IMR-90 (cell line): ENCODE measurements around the gene PDCD6IP. TPM values are rescaled to one million over a fixed set of nuclear protein-coding genes. Genes with fewer than 3 reads are reported as not detected.

Experiments
- ATAC-seq: fragments of 200-7000 bp; cut with Tn5 transposase; 2 replicates; pipeline ENCODE4 v1.9.1; 2020; ENCODE audit warnings: low read depth, mild to moderate bottlenecking, moderate library complexity
- BruUV-seq: library from RNA; stranded (reverse); fragments of 400-500 nt; replicated peaks from 2 replicates; lab custom pipeline; 2021; lab: Mats Ljungman, UMichigan
- CTCF ChIA-PET: fragments of 300-600 bp; formaldehyde crosslinking; extraction: SDS; loops from one replicate; lab custom pipeline; 2021; ENCODE audit warnings: antibody characterized with exemption; lab: Yijun Ruan, JAX
- POLR2A ChIA-PET: fragments of 300-600 bp; sonication (Branson Sonifier 250); formaldehyde crosslinking; loops from one replicate; lab custom pipeline; 2022; ENCODE audit warnings: antibody characterized with exemption; ENCODE audit not compliant: unreplicated experiment; lab: Charles Lee
- DNase-seq: peaks from one replicate; pipeline ENCODE4 v3.0.0; 2013
- H2AFZ ChIP-seq: replicated peaks from 2 replicates; pipeline ENCODE3; 2013; ENCODE audit warnings: low read length, mild to moderate bottlenecking; ENCODE audit not compliant: poor library complexity
- H2AK5ac ChIP-seq: 2 replicates; pipeline ENCODE4 v1.6.1; 2013; ENCODE audit warnings: low read depth, low read length, inconsistent platforms
- H2AK9ac ChIP-seq: replicated peaks from 2 replicates; pipeline ENCODE3; 2013; ENCODE audit warnings: mild to moderate bottlenecking, low read depth, low read length, moderate library complexity; ENCODE audit not compliant: poor library complexity
- H2BK120ac ChIP-seq: 2 replicates; pipeline ENCODE4 v1.6.1; 2013; ENCODE audit warnings: low read depth, low read length, inconsistent platforms
- H2BK15ac ChIP-seq: 3 replicates; pipeline ENCODE4 v1.6.1; 2013; ENCODE audit warnings: low read depth, low read length, inconsistent platforms
- H2BK20ac ChIP-seq: 2 replicates; pipeline ENCODE4 v1.6.1; 2013; ENCODE audit warnings: low read depth, mild to moderate bottlenecking, inconsistent platforms, low read length, moderate library complexity
- H2BK5ac ChIP-seq: 2 replicates; pipeline ENCODE4 v1.6.1; 2013; ENCODE audit warnings: mild to moderate bottlenecking, low read depth, low read length, inconsistent platforms; ENCODE audit not compliant: poor library complexity, severe bottlenecking
- H3K14ac ChIP-seq: replicated peaks from 2 replicates; pipeline ENCODE4 v1.6.1; 2013; ENCODE audit warnings: low read depth, low read length, inconsistent platforms
- H3K18ac ChIP-seq: 2 replicates; pipeline ENCODE4 v1.6.1; 2013; ENCODE audit warnings: low read depth, low read length, control low read depth
- H3K23ac ChIP-seq: 2 replicates; pipeline ENCODE4 v1.6.1; 2013; ENCODE audit warnings: low read depth, low read length, inconsistent platforms
- H3K27ac ChIP-seq: 2 replicates; pipeline ENCODE4 v1.5.1; 2013; ENCODE audit warnings: mild to moderate bottlenecking, control low read depth, low read length; ENCODE audit not compliant: insufficient read depth
- H3K27me3 ChIP-seq: 2 replicates; pipeline ENCODE4 v1.6.1; 2013; ENCODE audit warnings: low read length; ENCODE audit not compliant: control insufficient read depth, insufficient read depth
- H3K36me3 ChIP-seq: 2 replicates; pipeline ENCODE4 v1.6.1; 2013; ENCODE audit warnings: low read length, mixed read lengths; ENCODE audit not compliant: control insufficient read depth, insufficient read depth
- H3K4ac ChIP-seq: 2 replicates; pipeline ENCODE4 v1.6.1; 2013; ENCODE audit warnings: low read depth, low read length, inconsistent platforms
- H3K4me1 ChIP-seq: 2 replicates; pipeline ENCODE4 v1.6.1; 2013; ENCODE audit warnings: low read length, mixed read lengths; ENCODE audit not compliant: control insufficient read depth, insufficient read depth
- H3K4me2 ChIP-seq: 2 replicates; pipeline ENCODE4 v1.6.1; 2013; ENCODE audit warnings: low read depth, mild to moderate bottlenecking, control low read depth, low read length, moderate library complexity
- H3K4me3 ChIP-seq: 2 replicates; pipeline ENCODE4 v1.5.1; 2013; ENCODE audit warnings: low read depth, mild to moderate bottlenecking, control low read depth, low read length, moderate library complexity; ENCODE audit not compliant: insufficient read depth
- H3K56ac ChIP-seq: 2 replicates; pipeline ENCODE4 v1.6.1; 2013; ENCODE audit warnings: low read length, inconsistent platforms; ENCODE audit not compliant: insufficient read depth; ENCODE audit errors: extremely low read depth
- H3K79me1 ChIP-seq, 2 experiments: 2 replicates each; pipeline ENCODE4 v1.6.1; 2013; ENCODE audit warnings: low read length in 2 of 2, inconsistent platforms in 1 of 2, low read depth in 1 of 2
- H3K9ac ChIP-seq: 2 replicates; pipeline ENCODE4 v1.6.1; 2013; ENCODE audit warnings: low read depth, low read length, control low read depth
- H3K9me1 ChIP-seq: 2 replicates; pipeline ENCODE4 v1.6.1; 2013; ENCODE audit warnings: low read length, inconsistent platforms; ENCODE audit not compliant: insufficient read depth
- H3K9me3 ChIP-seq: 2 replicates; pipeline ENCODE4 v1.6.1; 2013; ENCODE audit warnings: low read length; ENCODE audit not compliant: control insufficient read depth, insufficient read depth
- H4K20me1 ChIP-seq: 2 replicates; pipeline ENCODE4 v1.6.1; 2013; ENCODE audit warnings: low read length, inconsistent platforms; ENCODE audit not compliant: insufficient read depth
- H4K5ac ChIP-seq: 2 replicates; pipeline ENCODE4 v1.6.1; 2013; ENCODE audit warnings: mild to moderate bottlenecking, low read depth, low read length, control low read depth
- H4K8ac ChIP-seq, 2 experiments: 2 replicates each; pipeline ENCODE4 v1.6.1; 2013; ENCODE audit warnings: low read depth in 2 of 2, low read length in 2 of 2, control low read depth in 1 of 2, inconsistent platforms in 1 of 2
- H4K91ac ChIP-seq: 2 replicates; pipeline ENCODE4 v1.6.1; 2013; ENCODE audit warnings: low read depth, low read length, inconsistent platforms; ENCODE audit not compliant: insufficient read depth
- BHLHE40 ChIP-seq: fragments of 150-350 bp; IDR thresholded peaks from 2 replicates; pipeline ENCODE4 v1.6.1; 2016; ENCODE audit warnings: mild to moderate bottlenecking, low read depth, low read length
- CEBPB ChIP-seq: IDR thresholded peaks from 2 replicates; pipeline ENCODE4 v1.6.1; 2012; ENCODE audit warnings: low read depth, low read length, improper control_type of control experiment
- WGBS, 2 experiments: methylation state at CpG; one replicate each; pipeline versions ENCODE4 v1.1.5 to v1.1.7; 2013; ENCODE audit warnings: missing lambda C conversion rate in 2 of 2; ENCODE audit not compliant: insufficient read length in 1 of 2; ENCODE audit errors: extremely low coverage in 2 of 2; 5-methylcytosine and 5-hydroxymethylcytosine counted together
- dilution Hi-C: fragments of 300-500 bp; cut with HindIII; formaldehyde crosslinking; loops from one replicate; pipeline ENCODE4 v1.14.3; 2018; ENCODE audit warnings: low sequenced_read_pairs; ENCODE audit not compliant: unreplicated experiment
- in situ Hi-C: fragments of 300-500 bp; cut with MboI; formaldehyde crosslinking; loops from 3 replicates; pipeline ENCODE4 v1.14.3; 2019; ENCODE audit warnings: low sequenced_read_pairs, inconsistent platforms, mixed read lengths
- intact Hi-C: fragments of 100-400 bp; cut with micrococcal nuclease; formaldehyde crosslinking; loops from 2 replicates; pipeline ENCODE4 v1.10.0; 2022
- polyA plus RNA-seq, 3 experiments: library from polyadenylated mRNA; depleted of rRNA; stranded (reverse); fragments of >200 nt; gene quantifications; 2 replicates each; pipeline ENCODE4 v1.2.3, GENCODE V29; 2012; ENCODE audit warnings: low replicate concordance in 1 of 3
- total RNA-seq: library from RNA; depleted of rRNA; stranded (reverse); fragments of >200 nt; gene quantifications from 2 replicates; pipeline ENCODE4 v1.2.3, GENCODE V29; 2012

The PDCD6IP gene
- total and polyA plus RNA-seq, 2 of the 4 experiments (the other 2 are of a cell fraction), result 68.1 to 78.3 TPM

- no peak overlapping the region for H3K18ac ChIP-seq
- no peak overlapping the region for H3K14ac ChIP-seq
- H2AK9ac ChIP-seq, result no peak overlapping the region
- intact Hi-C loops (no loop called here), dilution Hi-C loops (no loop called here), in situ Hi-C loops (no loop called here)
- H3K79me1 ChIP-seq, result peaks cover 30 to 47% of the 10 kb centered on the region in 2 experiments
- H4K91ac ChIP-seq, result no peak overlapping the region
- H3K23ac ChIP-seq, result no peak overlapping the region
- no peak for TF ChIP-seq CEBPB
- no peak for TF ChIP-seq BHLHE40
- peaks cover 4% of the 10 kb centered on the region; the same call in 1 of the 2 replicates for H3K4me1 ChIP-seq
- H3K9ac ChIP-seq, result no peak overlapping the region
- no TSS peak for BruUV-seq
- no peak overlapping the region for H2AFZ ChIP-seq
- CTCF ChIA-PET, result no interaction called here
- no peak overlapping the region for H2BK120ac ChIP-seq
- ATAC-seq (no peak), DNase-seq (no peak)
- no peaks in the 10 kb centered on the region for H3K9me3 ChIP-seq
- H3K9me1 ChIP-seq, result peaks cover 11% of the 10 kb centered on the region; the same call in 1 of the 2 replicates
- no peak overlapping the region for H2BK5ac ChIP-seq
- no peak overlapping the region for H3K4me3 ChIP-seq
- POLR2A ChIA-PET, result no interaction called here
- H2BK20ac ChIP-seq, result no peak overlapping the region
- H3K27me3 ChIP-seq, result no peaks in the 10 kb centered on the region
- no peak overlapping the region for H3K27ac ChIP-seq
- peaks cover 54% of the 10 kb centered on the region for H4K20me1 ChIP-seq
- no peak overlapping the region for H2AK5ac ChIP-seq
- no peak overlapping the region for H3K4ac ChIP-seq
- no CpG with 5 or more reads among the region's 1 CpG for WGBS, 2 experiments
- no peak overlapping the region for H2BK15ac ChIP-seq
- H4K5ac ChIP-seq, result no peak overlapping the region
- no peak overlapping the region for H3K4me2 ChIP-seq
- H3K36me3 ChIP-seq, result peaks cover 10% of the 10 kb centered on the region; the same call in 1 of the 2 replicates
- no peak overlapping the region for H3K56ac ChIP-seq
- no peak overlapping the region for H4K8ac ChIP-seq
These were observed 12.1 kb downstream of the PDCD6IP start for GRCh38 chr3:33810545-33810944.
